Peyer's patch (tissue), 4 donors: ENCODE data around the gene DLGAP4. TPM values are rescaled to one million over a fixed set of nuclear protein-coding genes. Genes with fewer than 3 reads are reported as not detected.

Experiments
- DNase-seq, 3 donors: peaks; one replicate each; pipeline ENCODE4 v3.0.0-alpha.2; 2017 to 2019
- H3K27ac ChIP-seq, 4 donors: fragments of 200-600 bp; sonication (generic); one replicate each; pipeline ENCODE4 v1.5.1; 2016 to 2019
- H3K27me3 ChIP-seq, 2 donors: fragments of 200-600 bp; sonication (generic); one replicate each; pipeline ENCODE4 v1.5.1; 2019
- H3K36me3 ChIP-seq, 3 donors: fragments of 200-600 bp; sonication (generic); one replicate each; pipeline ENCODE4 v1.5.1; 2016 to 2019
- H3K4me1 ChIP-seq, 4 donors: fragments of 200-600 bp; sonication (generic); one replicate each; pipeline ENCODE4 v1.5.1; 2016 to 2019
- H3K4me3 ChIP-seq, 4 donors: fragments of 200-600 bp; sonication (generic); 1 replicate in 3 of 4; 2 replicates in 1 of 4; pipeline ENCODE4 v1.5.1; 2016 to 2019; ENCODE audit warnings: mild to moderate bottlenecking in 1 of 4
- H3K9me3 ChIP-seq, 4 donors: fragments of 200-600 bp; sonication (generic); one replicate each; pipeline ENCODE4 v1.5.1; 2016 to 2019; ENCODE audit warnings: mild to moderate bottlenecking in 1 of 4
- POLR2A ChIP-seq, 2 donors: fragments of 450-650 bp; IDR thresholded peaks; one replicate each; pipeline ENCODE4 v1.5.1; 2017; ENCODE audit warnings: antibody characterized with exemption in 2 of 2, mild to moderate bottlenecking in 2 of 2, moderate library complexity in 2 of 2
- total RNA-seq, 4 donors: library from RNA; depleted of rRNA; stranded (reverse); fragments of >200 nt; gene quantifications; one replicate each; pipeline ENCODE4 v1.1.0, GENCODE V29; 2016
- TF ChIP-seq, protein P1 (sequence below), 6 experiments: fragments of 450-650 bp in 4 of 6; fragments of 200-600 bp in 2 of 6; sonication (generic) in 1 of 6; IDR thresholded peaks; one replicate each; pipeline ENCODE4 v1.5.1; 2017 to 2019; ENCODE audit warnings: antibody characterized with exemption in 6 of 6, mild to moderate bottlenecking in 3 of 6, moderate library complexity in 1 of 6

Gene DLGAP4
- total RNA-seq, 4 donors from 2014 or later, result 44.5 to 70.1 (median 59.0) TPM

DNA sequence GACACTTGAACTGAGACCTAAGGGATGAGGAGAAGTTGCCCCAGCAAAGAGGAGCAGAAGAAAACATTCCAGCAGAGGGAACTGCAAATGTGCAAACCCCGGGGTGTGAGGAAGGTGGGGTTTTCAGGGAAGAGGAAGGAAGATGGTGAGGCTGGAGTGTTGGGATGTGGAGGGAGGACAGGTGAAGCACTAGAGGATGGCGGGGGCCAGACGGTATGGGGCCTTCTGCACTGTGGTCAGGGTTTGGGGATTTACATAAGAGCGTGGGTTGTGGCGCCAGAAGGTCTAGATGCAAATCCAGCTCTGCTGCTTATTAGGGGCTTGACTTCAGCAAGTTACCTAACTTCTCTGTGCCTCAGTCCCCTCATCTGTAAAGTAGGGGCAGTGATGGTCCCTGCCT lies 16.0 kb downstream of the DLGAP4 start:
- no peak overlapping the region for H3K27ac ChIP-seq
- no peaks in the 10 kb centered on the region for H3K36me3 ChIP-seq
- no peaks in the 10 kb centered on the region for H3K9me3 ChIP-seq
- no peaks in the 10 kb centered on the region for H3K27me3 ChIP-seq
- DNase-seq, result no peak
- no peak overlapping the region for H3K4me3 ChIP-seq
- no peaks in the 10 kb centered on the region for H3K4me1 ChIP-seq
- TF ChIP-seq POLR2A (IDR thresholded peaks at IDR 0.05), result no peak
- TF ChIP-seq, protein P1, sequence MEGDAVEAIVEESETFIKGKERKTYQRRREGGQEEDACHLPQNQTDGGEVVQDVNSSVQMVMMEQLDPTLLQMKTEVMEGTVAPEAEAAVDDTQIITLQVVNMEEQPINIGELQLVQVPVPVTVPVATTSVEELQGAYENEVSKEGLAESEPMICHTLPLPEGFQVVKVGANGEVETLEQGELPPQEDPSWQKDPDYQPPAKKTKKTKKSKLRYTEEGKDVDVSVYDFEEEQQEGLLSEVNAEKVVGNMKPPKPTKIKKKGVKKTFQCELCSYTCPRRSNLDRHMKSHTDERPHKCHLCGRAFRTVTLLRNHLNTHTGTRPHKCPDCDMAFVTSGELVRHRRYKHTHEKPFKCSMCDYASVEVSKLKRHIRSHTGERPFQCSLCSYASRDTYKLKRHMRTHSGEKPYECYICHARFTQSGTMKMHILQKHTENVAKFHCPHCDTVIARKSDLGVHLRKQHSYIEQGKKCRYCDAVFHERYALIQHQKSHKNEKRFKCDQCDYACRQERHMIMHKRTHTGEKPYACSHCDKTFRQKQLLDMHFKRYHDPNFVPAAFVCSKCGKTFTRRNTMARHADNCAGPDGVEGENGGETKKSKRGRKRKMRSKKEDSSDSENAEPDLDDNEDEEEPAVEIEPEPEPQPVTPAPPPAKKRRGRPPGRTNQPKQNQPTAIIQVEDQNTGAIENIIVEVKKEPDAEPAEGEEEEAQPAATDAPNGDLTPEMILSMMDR (IDR thresholded peaks at IDR 0.05), result no peak

DNA sequence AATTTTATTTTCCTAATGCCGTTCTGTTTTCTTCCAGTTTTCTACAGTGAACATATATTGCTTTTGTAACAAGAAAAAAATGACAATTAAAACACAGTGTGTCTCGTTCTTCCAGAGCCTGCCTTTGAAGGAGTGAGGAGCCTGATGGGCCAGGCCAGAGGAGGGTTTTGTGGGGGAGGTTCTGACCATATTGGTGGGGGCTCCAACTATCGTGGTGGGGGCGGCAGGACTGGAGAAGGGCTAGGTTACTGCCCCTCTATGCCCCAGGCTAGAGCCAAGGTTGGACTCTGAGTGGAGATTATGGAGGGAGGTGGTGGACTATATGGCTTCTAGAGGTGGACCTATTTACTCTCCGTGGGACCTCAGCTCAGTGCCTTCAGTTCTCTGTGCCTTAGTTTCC lies 24.0 kb downstream of the DLGAP4 start:
- Histone ChIP-seq H3K36me3 (no peaks in the 10 kb centered on the region), H3K27ac (no peak overlapping the region), H3K9me3 (no peaks in the 10 kb centered on the region), H3K27me3 (no peaks in the 10 kb centered on the region), H3K4me1 (no peaks in the 10 kb centered on the region), H3K4me3 (no peak overlapping the region)
- no peak for TF ChIP-seq POLR2A (IDR thresholded peaks at IDR 0.05)
- TF ChIP-seq, protein P1 (IDR thresholded peaks at IDR 0.05), result no peak
- no peak for DNase-seq

DNA sequence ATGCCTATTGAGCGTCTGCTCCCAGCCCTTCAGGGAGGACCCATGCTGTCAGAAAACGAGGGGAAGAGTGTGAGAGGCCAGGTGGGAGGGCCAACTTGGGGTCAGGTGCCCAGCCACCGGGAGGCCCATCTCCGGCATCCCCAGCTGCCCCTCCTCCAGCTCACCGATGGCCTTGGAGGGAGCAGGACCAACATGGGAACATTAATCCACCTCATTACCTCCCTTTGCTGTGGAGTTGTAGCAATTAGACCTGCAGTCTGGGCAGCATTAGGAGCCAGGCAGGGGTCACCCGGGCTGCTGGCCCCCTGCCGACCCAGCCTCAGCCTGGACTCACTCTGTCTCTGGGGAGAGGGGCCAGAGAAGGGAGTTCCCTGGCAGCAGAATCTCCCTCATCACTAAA lies 25.1 kb downstream of the DLGAP4 start:
- no peak for TF ChIP-seq POLR2A (IDR thresholded peaks at IDR 0.05)
- TF ChIP-seq, protein P1 (IDR thresholded peaks at IDR 0.05), result no peak
- DNase-seq, result no peak
- no peaks in the 10 kb centered on the region for H3K9me3 ChIP-seq
- no peaks in the 10 kb centered on the region for H3K27me3 ChIP-seq
- no peaks in the 10 kb centered on the region for H3K4me1 ChIP-seq
- no peak overlapping the region for H3K4me3 ChIP-seq
- no peaks in the 10 kb centered on the region for H3K36me3 ChIP-seq
- H3K27ac ChIP-seq, result no peak overlapping the region

DNA sequence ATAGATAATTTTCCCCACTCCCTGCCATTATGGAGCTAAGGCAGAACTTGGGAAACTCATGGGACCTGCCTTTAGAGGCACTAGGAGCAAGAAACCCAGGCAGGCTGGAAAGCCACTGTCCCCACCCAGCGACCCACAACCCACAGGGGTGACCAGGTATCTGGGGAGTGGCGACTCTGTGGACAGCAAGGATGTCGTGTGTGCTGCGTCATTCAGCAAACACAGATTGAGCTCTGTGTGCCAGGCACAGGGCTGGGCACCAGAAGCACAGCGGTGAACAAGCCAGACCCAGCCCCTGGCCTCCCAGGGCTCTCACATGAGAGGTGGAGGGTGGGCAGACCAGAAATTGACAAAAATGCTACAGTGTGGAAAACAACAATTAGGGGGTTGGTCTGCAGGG lies 27.7 kb downstream of the DLGAP4 start:
- no peaks in the 10 kb centered on the region for H3K27me3 ChIP-seq

DNA sequence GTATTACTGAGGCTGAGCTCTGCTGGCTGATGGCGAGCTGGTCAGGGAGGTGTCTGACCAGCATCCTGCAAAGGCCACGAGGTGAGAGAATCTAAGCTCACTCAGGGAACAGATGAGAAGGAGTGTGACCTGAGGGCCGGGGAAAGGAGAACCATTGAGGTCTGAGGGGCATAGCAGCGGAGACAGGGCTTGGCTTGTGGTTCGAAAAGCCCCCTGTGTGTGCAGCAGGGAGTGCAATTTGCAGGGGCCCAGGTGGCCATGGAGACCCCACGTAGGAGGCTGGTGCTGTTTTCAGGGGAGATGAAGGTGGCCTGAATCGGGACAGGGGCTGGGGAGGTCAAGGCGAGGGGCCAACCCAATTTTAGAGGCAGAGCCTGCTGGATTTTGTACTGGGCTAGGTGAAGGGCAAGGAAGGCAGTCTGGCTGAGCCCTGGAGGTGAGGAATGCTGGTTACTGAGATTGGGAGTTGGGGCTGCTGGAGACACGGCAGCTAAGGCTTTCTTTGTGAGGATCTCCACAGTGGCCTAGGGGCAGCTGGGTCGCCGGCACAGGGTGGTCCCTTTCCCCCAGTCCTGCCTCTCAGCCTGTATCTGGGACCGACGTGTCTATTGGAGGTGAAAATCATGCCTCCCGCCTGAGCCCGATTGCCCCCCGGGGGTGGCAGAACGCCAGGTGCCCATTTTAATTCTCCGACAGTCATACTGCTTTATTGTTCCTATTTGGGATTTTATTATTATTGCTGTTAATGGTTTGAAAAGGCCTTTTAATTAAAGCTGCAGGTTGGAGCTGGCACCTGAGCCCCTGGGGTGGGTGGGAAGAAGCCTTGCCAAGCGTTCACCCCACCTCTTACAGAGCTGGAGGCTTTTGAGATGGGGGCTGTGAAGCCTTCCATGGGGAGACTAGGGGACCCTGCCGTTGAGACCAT lies 28.4 kb downstream of the DLGAP4 start:
- TF ChIP-seq POLR2A (IDR thresholded peaks at IDR 0.05), result no peak
- TF ChIP-seq, protein P1 (IDR thresholded peaks at IDR 0.05), result no peak
- DNase-seq, result no peak
- no peaks in the 10 kb centered on the region for H3K27me3 ChIP-seq

More for the DNA sequence above, 27.7 kb downstream of the DLGAP4 start:
- no peak for TF ChIP-seq POLR2A (IDR thresholded peaks at IDR 0.05)
- TF ChIP-seq, protein P1 (IDR thresholded peaks at IDR 0.05), result no peak
- Histone ChIP-seq H3K27ac (no peak overlapping the region), H3K9me3 (no peaks in the 10 kb centered on the region), H3K4me3 (no peak overlapping the region), H3K36me3 (no peaks in the 10 kb centered on the region), H3K4me1 (no peaks in the 10 kb centered on the region)
- no peak for DNase-seq

More for the DNA sequence above, 28.4 kb downstream of the DLGAP4 start:
- no peaks in the 10 kb centered on the region for H3K36me3 ChIP-seq
- no peaks in the 10 kb centered on the region for H3K4me1 ChIP-seq
- no peak overlapping the region for H3K27ac ChIP-seq
- H3K9me3 ChIP-seq, result no peaks in the 10 kb centered on the region
- no peak overlapping the region for H3K4me3 ChIP-seq
